ENCODE data around the gene ITGA3.

The ITGA3 gene

DNA sequence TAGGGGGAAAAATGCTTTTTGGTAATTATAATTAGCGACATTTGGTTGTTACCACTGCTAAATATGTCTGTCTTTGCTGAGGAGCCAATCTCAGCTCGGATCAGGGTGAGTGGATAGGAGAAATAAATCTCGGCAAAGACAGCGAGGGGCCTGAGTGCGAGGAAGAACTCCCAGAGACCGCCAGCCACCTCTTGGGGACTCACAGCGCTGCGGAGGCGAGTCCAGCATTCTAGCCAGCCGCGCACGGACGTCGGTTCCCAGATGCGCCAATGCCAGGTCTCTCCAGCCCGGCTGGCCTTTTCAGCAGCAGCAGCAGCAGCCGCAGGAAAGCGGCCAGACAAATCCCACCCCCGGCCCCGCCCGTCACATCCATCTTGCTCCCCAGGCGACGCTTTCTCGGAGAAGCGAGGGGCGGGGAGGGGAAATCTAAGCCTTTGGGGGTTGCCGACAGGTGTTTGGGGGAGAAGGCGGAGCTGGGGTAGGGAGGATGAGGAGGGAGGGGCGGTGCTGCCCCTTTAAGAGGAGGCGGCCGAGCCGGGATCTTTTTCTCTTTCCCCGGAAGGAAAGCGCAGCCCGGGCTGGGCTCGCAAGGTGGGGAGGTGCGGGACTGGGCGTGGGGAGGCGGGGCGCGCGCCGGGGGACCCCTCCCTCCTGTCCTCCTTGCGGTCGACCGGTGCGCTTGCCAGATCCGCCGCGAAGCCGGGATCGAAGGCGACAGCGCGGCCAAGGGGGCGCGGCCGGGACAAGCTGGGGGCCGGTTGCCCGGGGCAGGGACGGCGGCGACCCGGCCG, at the start of gene ITGA3:
ITGA3 (plus strand) TSS at position 685 of the 791 bp plus-strand sequence. CDS start 330 bp downstream, outside the sequence.
- DNase-seq: peak; percentile 34 to 60

- DNase-seq: no peak
Measured at GRCh38 chr17:50009282-50009681, 46.6 kb upstream of the ITGA3 start.

DNA sequence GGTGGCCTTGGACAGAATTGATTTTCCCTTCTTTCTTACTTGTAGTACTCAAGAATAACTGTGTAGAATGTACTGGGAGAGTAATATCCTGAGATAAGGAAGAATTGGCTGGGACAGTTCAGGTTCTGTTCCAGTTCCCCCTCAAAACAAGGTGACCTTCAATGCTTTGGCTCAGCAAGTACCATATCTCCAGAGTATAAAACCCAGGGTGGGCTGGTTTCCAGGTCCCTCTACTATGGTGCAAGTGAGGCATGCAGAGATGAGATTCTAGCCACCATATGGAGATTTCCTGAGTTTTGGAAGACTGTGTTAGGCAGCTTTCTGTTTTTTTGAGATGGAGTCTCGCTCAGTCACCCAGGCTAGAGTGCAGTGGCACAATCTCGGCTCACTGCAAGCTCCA, 42.8 kb upstream of the ITGA3 start:
- DNase-seq: no peak

DNA sequence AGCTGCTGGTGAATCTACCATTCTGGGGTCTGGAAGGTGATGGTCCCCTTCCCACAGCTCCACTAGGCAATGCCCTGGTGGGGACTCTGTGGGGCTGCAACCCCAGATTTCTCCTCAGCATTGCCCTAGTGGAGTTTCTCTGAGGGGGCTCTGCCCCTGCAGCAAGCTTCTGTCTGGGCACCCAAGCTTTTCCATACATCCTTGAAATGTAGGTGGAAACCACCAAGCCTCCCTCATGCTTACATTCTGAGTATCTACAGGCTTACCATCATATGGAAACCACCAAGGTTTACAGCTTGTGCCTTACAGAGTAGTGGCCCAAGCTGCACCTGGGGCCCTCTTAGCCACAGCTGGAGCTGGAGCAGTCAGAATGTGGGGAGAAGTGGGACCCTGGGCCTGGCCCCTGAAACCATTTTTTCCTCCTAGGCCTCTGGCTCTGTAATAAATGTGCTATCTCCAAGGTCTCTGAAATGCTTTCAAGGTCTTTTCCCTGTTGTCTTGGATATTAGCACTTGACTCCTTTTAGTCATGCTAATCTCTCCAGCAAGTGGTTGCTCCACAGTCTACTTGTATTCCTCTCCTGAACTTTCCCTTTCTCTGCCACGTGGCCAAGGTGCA, 41.3 kb upstream of the ITGA3 start:
- DNase-seq: no peak

- DNase-seq: no peak
Measured at GRCh38 chr17:50015146-50015545, 40.8 kb upstream of the ITGA3 start.

DNA sequence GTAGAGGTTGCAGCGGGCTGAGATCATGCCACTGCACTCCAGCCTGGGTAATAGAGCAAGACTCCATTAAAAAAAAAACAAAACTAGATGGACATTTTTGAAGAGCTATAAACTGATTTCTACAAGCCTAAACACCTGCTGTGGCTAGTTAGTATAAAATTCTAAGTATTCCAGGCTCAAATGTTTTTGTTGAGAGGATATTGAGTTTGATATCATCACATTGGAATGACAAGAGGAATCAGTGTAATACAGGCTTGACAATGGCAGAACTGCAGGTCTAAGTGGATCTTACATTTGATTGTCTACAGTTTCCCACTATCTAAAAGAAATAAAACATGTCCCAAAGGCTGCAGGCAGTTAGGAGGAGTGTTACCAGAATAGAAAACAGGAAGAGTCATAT, 37.0 kb upstream of the ITGA3 start:
- no peak for DNase-seq

- no peak for DNase-seq
Measured at GRCh38 chr17:50020841-50021599, 34.9 kb upstream of the ITGA3 start.

- DNase-seq: no peak
Measured at GRCh38 chr17:50021681-50022370, 34.1 kb upstream of the ITGA3 start.

GRCh38 chr17:50022463-50023130, 33.3 kb upstream of the ITGA3 start:
- no peak for DNase-seq

GRCh38 chr17:50023520-50023919, 32.4 kb upstream of the ITGA3 start:
- no peak for DNase-seq

DNA sequence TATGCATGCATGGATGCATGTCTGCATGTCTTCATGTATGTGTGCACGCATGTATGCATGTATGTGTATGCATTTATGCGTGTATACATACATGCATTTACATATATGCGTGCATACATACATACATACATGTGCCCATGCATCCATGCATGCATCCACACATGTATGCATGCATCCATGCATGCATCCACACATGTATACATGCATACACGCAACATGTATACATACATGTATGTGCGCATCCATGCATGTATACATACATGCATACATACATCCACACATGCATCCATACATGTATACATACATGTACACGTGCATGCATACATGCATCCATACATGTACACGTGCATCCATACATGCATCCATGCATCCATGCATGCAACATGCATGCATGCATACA, 31.1 kb upstream of the ITGA3 start:
- DNase-seq: no peak

DNA sequence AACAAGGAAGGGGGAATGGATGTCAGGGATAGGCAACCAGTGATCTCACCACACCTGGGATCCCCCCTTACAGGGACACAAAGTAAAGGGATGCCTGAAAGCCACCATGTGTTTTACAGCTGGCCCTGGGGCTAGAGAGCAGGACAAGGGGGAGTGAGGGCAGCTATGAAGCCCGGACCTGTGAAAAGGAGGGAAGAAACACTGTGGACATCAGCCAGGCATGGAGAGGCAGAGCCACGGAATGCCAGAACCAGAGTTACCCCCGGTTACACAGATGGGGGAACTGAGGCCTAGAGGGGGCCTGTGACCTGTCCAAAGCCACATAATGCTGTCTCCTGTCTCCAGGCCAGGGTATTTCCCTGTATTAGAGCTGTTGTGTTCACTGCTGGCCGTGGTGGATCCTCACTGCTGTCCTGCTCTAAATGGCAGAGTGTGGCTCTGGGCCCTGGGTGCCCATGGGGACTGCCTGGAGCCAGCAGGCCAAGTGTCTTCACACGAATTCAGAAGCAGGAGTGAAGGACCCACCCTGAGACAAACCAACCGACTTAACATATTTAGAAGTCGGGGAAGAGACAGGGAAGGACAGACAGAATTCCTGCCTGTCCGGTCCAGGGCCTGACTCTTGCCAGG, 29.7 kb upstream of the ITGA3 start:
- DNase-seq: no peak

GRCh38 chr17:50026837-50027171, 29.1 kb upstream of the ITGA3 start:
- peak; percentile 26 to 51 for DNase-seq

GRCh38 chr17:50027172-50027880, 28.6 kb upstream of the ITGA3 start:
- no peak for DNase-seq

GRCh38 chr17:50027881-50028735, 27.8 kb upstream of the ITGA3 start:
- no peak for DNase-seq

GRCh38 chr17:50028736-50029120, 27.2 kb upstream of the ITGA3 start:
- DNase-seq: no peak

- DNase-seq: no peak
Measured at GRCh38 chr17:50029185-50029584, 26.7 kb upstream of the ITGA3 start.

DNA sequence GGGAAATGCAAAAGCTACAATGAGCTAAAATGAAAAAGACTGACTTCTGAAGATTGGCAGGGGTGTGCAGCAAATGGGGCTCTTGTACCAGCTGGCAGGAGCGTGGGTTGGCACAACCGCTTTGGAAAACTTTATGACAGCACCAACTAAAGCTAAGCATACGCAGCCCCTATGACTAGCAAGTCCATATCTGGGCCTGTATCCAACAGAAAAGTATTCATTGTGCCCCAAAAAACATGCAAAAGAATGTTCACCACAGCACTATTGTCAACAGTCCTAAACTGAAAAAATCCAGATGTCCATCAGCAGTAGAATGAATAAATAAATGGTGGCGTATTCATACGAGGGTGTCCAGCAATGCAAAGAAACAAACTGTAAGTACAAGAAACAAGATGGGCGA, 22.6 kb upstream of the ITGA3 start:
- DNase-seq: no peak

DNA sequence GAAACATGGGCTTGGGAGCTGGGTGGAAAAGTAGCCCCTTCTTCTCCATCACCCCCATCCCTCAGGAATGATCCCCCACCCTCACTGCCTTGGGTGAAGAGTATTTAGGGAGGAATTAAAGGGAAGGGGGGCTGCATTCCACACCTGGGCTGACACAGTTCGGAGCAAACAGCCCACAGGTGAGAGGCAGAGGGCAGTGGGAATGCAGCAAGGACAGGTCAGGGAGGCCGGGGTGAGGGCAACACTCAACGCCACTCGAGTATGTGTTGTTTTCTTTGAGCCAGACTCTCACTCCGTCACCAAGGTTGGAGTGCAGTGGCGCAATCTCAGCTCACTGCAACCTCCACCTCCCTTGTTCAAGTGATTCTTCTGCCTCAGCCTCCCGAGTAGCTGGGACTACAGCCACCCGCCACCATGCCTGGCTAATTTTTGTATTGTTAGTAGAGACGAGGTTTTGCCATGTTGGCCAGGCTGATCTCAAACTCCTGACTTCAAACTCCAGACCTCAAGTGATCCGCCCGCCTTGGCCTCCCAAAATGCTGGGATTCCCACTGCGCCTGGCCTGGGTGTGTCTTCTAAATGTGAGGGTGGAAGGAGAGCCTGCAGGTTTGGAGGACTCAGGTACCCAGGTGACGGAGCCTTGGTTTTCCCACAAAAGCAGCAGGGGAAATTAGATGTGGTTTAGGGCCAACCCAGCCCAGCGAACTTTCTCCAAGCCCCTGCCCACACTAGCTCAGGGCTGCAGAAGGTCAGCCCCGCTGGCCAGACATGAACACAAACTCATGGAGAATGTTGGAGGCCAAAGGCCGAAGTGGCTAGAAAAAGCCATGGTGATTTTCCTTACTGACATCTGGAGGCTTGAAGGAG, 21.2 kb upstream of the ITGA3 start:
- no peak for DNase-seq
